IPS DF 4.7 (cell line): ENCODE results near the gene TGFBI.

ENCODE experiments used
- DNase-seq: peaks from one replicate; pipeline ENCODE4 v3.0.0-alpha.2; 2013; ENCODE audit warnings: low spot score; ENCODE audit errors: extremely low read depth

TGFBI gene

DNA sequence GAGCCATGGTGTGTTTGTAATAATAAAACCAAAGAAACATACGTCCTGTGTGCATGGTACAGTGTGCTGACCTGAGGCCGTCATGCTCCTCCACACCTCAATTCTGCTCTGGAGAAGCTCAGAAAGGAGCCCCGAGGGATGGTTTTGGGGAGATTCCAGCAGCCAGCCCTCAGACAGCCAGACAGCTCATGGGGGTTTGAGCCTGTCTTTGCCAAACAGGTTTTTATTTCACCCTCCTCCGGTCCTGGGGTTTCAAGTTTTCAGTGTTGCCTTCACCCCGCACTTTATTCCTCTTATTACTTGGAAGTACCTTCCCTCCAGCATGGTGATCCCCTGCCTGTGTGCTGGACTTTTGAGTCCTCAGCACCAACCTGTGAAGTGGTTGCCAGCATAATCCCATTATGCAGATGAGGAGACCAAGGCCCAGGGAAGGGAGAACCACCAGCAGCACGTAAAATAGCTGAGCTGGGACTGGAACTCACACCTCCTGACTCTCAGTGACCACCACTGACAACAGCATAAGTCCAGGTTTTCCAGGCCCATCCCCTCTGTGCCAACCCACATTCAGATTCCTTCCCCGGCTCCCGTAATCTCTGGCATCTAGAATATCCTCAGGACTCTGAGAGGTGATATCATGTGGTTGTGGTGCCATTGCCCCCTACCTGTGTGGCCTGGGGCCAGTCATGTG, 35.1 kb downstream of the TGFBI start:
- DNase-seq: no peak

DNA sequence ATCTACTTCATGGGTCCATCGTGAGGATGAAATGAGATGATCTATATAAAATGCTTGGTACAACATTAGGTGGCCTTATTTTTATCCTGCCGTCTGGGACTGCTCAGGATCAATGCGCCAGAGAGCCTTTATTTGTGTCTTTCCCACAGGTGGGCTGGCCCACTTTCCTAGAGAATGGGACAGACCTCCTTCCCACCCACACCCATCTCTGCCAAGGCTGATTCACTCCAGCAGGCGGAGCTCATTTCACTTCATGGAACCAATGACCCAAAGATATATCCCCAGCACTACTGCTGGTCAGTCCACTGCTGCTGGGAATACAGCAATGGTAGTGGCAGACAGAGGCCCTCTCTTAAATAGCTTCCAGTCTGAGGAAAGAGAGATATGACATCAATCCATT, 35.7 kb downstream of the TGFBI start:
- DNase-seq: no peak

DNA sequence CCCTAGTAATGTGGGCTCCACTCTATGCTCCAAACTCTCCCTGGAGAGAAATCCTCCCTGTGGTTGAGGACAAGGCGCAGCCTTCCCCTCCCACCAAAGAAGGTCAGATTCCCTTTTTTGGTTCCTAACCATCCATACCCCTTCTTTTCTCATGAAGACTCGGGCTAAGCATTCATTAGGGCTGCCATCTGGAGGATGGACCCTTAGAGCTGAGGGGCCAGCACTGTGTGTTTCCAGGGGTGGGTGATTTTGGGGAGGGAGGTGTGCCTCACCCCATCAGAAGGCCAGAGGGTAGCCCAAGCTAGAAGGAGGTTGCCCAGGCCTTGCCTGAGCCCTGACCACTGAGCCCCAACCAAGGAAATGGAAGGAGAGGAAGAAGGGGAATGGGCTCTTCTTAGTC, 36.8 kb downstream of the TGFBI start:
- no peak for DNase-seq

DNA sequence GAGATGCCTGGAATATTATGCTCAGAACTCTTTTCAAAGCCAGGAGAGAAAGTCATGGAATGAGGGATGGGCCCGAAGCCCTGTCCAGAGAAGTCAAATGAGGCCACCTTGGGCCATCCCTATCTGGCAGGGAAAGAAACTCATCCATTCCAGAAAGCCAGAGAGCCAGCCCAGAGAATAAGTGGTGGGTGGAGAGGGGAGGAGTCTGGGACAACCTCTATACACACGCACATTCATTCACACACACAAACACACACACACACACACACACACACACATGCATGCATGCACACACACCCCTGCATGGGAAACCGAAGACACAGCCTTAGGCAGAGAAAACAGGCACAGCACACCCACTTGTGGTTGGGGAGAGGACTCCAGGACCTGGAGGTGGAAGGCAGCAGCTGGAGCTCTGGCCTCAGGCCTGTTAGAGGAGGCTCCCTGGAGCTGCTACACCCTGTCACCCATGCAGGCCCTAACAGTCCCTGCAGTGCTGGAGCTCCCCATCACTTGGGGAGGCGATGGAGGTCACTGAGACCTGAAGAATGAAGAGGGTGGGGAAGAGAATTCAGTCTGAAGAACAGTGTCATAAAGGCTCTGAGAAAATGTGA, 38.0 kb downstream of the TGFBI start:
- DNase-seq: no peak

DNA sequence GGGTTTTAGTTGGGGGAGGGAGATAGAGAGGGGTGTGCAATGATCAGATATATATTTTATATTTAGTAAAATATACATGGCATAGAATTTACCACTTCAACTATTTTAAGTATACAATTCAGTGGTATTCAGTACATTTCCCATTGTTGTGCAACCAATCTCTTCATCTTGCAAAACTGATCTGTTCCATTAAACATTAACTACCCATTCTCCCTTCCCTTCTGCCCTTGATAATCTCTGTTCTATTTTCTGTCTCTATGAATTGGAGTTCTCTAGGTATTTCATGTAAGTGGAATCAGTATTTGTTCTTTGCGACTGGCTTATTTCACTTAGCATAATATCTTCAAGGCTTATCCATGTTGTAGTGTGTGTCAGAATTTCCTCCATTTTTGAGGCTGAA, 38.6 kb downstream of the TGFBI start:
- no peak for DNase-seq

DNA sequence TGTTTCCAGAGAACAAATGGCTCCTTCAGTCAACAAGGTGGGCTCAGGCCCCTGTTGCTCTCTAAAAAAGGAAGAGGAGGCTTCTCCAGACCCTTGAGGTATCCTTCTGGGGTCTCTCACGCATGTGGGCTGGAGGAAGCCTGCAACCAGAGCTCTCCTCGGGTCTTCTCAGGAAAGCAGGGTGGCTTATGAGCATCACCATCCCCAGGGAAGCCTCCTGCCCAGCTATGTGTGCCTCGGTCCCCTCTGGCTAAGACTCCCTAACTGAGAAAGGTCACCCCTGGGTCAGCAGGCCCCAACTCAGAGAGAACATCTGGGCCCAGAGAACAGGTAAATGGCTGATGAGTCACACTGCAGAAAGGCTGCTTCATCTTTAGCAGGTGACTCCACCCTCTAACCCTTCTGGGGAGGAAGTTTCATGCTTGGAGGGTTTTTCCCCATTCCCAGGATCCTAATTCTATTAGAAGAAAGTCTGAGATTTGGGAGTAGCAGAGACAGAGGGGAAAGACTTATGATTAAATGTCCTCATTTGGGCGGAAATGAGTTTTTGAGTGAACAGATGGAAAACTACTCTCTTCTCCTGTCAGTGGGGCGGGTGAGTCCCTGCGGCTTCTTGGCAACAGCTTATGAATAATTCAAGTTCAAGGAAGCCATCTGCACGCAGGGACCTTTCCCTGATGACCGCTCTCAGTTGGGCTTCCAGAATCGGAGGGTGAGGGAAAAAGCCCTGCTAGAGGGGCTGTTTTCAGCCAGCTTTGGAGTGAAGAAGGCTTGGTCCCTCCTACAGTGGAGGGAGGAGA, 41.9 kb downstream of the TGFBI start:
- no peak for DNase-seq

DNA sequence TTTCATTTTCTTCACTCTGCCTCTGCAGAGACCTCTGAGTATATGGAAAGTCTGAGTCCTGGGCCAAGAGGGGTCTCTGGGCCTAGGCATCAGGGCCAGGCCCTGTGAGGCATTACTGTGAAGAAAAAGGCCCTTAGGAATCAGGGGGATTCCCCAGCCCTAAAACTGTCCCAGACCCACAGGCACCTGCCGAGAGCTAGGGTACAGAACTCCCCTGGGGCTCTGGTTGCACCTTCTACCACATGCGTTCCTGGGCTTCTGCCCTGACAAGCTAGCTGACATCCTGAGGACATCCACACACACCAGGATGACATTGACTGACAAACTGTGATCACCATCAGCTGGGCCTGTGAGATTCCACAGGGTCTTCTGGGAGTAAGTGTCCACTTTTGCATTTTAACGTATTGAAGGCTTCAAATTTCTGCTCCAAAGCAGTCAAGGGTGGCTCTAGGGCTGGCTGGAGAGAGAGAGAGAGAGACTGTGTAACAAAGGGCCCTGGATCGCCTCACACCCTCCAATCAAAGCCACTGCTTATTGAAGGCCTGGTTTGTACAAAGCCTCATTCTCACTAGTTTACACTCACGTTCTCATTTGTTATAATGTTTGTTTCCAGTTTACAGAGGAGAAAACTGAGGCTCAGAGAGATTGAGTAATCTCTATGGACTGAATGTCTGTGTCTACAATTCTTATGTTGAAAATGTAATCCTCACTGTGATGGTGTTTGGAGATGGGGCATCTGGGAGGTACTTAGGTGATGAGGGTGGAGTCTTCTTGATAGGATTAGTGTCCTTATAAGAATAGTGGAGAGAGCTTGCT, 45.1 kb downstream of the TGFBI start:
- no peak for DNase-seq

DNA sequence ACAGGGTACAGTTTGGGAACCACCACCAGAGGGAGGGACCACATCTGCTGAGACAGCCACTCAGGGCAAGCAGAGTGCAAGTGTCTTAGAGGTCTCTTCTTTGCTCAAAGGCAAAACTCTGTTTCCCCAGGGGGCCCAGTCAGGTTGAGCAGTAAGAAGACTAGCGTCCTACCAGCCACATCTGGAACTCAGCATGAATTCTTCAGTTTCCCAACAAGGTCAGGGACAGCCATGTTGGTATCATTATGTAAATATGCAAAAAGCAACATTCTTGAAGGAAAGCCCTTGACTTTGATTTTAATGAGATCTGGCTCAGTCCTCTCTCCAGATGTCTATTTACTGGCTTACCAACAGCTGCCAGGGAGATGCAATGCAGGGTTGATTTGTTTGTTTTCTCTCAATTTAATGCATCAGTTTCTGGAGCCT, 46.7 kb downstream of the TGFBI start:
- DNase-seq: no peak

DNA sequence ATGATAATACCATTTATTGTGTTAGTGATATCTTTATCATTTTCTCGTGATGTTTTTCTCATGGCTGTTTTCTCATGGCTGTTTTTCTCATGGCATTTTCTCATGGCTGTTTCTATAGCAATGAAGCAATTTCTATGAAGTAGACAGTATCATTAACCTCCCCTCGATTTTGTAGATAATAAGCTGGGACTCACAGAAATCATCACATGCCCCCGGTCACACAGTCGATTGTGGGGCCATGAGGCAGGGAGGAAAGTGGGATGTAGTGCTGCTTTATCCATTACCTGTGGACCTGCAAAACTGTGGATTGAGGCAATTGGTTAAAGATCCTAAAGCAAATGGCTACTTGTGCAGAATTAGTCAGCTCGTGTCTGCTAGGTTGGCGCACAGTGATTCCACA, 47.3 kb downstream of the TGFBI start:
- no peak for DNase-seq

DNA sequence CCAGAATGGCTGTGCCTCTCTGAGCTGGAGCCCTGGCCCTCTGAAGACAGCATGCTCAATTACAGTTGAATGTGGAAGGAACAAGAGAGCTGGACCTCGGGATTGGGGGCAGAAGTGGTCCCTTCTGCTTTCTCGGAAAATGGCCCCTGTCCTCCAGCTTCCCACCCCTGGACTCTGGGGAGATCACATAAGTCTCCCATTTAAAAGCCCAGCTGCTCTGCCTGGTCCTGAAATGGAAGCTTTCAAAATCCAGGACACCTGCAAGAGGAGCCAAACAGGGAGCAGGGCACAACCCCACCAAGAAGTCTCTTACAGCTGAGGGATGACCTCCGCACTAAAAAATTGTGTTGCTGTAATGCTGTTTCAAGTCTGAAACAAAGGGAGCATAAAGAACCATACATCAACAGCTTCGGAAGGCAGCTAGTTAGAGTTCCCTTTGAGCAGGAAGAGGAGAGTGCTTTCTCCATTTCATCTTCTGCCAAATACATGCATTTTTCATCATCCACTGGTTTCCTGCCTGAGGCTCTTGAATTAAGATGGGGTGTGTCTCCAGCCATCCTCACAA, 48.2 kb downstream of the TGFBI start:
- no peak for DNase-seq

DNA sequence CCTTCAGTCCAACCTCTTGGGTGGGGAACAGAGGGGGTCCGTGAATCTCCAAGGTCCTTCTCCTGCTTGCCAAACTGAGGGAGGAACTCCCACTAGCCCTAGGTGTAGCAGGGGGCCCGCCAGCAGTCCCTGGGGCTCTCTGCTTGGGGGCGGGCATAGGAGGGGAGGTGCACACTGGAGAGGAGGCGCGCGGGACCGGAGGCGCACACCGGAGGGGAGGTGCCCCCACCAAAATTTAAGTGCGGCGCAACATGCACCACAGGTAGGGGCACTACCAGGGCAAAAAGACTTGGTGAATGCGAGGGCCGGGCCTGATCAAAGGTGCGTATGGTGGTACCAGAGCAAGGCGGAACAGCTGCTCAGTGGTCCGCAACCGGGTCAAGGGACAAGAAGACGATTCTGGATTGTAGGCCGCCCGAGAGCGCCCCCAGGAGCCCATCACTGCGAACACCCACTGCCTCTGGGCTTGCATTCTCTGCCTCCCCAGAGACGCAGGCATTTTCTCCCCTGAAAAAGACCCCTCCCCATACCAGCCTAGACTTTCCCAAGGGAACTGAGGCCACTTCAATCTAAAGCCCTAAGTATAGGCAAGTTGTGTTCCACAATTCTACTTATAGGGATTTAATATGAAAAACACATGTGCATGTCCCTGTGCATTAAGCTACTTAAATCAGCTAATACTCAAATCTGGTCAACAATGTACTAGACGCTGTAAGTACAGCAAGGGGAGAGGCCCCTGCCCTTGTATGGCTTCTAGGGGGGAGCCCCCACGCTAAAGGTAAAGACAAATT, 50.6 kb downstream of the TGFBI start:
- DNase-seq: no peak

DNA sequence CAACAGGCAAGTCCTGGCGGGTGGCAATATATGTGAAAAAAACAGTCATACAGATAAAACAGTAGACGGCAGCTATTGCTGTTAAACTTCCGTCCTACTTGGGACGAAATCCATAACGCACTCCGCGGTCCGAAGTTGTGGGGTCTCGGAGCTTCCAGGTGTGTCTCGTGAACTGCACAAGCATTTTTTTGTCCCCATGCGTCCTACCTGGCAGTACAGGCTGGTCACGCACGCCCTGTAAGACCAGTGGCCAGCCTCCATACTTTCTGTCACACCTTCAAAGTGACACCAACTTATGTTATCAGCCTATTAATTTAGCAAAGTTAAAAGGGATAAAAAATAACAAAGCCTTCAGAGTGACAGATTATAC, 51.3 kb downstream of the TGFBI start:
- DNase-seq: no peak

DNA sequence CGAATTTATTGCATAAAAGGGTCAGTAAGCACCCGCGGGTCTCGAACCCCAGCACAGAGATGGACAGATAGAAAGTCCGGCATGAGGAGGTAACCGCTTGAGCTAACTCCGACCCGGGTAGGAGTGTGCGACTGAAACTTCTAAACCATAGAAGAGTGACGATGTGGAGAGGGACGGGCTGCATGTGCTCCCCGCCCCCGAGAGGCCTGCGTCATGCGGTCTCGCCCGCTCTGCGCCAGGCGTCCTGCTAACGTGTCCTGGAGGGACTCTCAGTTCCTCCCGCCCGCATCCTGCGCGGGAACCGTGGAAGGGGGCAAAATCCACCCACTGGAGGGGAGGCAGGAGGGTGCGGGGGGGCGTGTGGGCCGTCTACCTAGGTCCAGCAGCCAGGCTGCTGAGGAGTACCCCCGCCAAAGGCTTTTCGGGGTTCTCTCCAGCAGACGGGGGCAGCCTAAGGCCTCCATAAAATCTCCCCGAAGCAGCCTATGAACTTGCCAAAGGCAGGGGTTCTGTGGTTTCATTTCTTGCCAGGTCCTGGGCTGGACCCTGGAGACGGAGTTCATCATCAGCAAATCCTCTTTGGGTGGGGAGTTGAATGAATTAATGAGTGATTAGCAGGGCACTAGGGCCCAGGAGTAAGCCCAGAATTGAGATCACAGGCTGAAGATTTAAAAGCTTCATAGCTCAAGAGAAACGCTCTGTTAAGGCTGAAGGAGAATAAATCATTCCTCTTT, 51.9 kb downstream of the TGFBI start:
- DNase-seq: no peak

DNA sequence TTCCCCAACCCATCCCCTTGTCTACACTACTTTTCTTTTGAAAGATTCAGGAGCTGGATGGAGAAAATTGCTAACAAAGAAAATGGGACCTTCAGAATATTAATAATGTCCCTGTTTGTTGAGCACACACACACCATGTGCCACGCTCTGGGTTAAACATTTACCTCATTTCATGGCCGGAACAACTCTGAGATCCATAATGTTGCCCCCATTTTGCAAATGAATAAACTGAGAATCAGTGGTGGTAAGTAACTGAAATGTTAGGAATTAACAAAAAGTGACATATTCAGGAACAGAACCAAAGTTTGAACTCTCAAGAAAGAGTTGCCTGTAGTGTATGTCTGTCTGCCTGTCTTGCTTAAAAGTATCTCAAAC, 52.4 kb downstream of the TGFBI start:
- DNase-seq: no peak

DNA sequence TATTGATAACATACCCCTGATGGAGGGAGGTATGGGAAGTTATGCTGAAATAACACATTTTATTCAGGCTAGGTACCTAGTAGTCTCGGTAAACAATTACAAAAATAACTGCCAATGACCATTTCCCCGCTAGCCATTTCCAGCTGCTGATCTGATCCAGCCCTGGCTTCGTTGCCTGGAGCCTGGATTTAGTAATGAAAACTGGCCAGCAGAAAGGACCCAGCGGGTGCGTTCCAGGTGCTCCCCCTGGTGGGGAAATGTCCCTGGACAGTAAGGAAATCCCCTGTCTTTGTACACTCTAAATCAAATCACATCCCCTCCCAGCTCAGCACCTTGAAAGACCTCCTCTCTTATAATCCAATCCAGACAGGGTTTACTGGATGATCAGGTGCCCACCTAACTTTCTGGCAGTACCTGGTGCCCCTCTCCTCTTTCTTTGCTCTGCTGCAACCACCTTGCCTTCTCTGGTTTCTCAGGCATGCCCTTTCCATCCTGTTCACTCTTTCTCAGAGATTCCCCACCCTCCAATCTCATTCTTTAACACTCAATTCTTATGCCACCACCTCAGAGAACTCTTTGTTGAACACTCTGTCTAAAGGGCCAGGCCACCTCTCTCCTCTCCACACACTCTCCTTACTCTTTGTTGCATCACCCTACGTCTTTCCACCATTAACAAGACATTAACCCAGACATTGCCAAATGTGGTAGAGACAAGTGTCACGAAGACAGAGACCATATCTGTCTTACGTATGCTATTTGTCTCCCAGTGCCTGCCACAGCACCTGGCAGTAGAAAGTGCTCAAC, 53.8 kb downstream of the TGFBI start:
- DNase-seq: no peak

DNA sequence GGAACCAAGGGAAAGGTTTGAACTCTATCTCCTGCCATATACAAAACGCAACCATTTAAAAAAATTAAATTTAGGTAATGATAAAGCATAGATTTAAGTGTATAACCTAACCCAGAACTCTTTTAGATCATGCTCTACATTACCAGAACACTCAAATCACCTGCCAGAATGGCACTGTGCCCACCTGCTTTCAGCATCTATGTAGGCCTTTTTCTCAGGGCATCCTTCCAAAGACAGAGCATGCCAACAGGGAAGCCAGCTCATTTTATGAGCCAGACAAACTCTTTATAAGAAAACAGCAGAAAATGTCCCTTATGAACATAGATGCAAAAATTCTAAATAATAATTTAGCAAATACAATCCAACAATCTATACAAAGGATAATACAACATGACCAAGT, 55.9 kb downstream of the TGFBI start:
- no peak for DNase-seq

DNA sequence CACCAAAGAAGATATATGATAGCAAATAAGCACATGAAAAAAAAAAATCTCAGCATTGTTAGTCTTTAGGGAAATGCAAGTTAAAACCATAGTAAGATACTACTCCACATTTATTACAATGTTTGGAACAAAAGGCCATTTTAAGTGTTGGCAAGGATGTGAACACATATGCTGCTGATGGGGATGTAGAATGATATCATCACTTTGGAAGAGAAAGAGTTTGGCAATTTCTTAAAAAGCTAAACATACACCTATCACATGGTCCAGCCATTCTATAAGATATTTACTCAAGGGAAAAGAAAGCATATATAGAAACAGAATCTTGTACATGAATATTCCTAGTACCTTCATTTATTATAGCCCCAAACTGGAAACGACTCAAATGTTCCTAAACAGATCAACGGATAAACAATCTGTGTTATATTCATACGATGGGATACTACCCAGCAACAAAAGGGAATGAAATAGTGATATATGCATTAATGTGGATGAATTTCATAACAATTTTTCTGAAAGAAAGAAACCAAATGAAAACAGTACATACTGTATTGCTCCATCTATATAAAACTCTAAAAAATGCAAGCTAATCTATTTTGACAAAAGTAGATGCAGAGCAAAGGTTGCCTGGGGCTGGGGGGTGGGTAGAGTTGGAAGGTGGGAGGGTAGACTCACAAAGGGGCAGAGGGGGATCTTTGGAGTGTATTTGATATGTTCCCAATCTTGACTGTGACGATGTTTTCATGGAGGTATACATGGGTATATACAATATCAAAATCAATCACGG, 58.2 kb downstream of the TGFBI start:
- DNase-seq: no peak
